Measurements from ENCODE around the gene LRRC4B.
"Not testable (repeated sequence)": the region's sequence is repeated elsewhere in the genome, so short reads cannot be mapped to it uniquely, and the experiment has no call there.

Gene LRRC4B

DNA sequence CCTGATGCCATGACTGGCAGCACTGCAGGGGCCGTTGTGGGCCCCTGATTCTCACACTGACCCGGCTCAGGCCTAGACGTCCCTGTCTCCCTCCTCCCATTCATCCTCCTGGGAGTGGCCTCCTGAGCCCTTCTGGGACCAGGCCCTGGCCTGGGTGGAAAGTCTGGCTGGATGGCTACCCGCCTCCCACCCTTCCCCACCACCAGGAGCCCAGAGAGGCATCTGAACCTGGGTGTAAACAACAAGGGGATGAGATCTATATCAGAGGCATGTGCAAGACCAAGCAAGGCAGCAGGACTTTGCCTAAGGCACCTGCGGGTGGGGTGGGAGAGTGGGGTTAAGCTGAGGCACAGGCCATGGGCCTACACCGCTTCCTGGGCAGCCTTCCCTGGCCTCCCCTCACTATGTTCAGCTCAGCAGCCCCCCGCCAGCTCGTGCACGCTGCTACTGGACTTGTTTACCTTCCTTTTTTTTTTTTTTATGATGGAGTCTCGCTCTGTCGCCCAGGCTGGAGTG lies 32.5 kb downstream of the LRRC4B start:
- ChIA-PET POLR2A (no interaction called here), CTCF (interaction anchor here (1.5 to 4.4 kb wide), 3 partner anchors 21 to 24 kb away, joined by 4 to 33 read pairs (median 6); no protein-coding TSS in a partner anchor)
- Histone ChIP-seq H3K27ac (ENCODE audit: insufficient read depth in 1 of 2, low read depth in 1 of 2, low read length in 2 of 2, poor library complexity in 1 of 2, severe bottlenecking in 2 of 2) (no peak overlapping the region), H3K4me3 (ENCODE audit: control insufficient read depth in 1 of 7, extremely low read depth in 1 of 7, insufficient read depth in 4 of 7, low read depth in 2 of 7, low read length in 6 of 7) (no peak overlapping the region), H3K36me3 (ENCODE audit: control insufficient read depth in 4 of 4, insufficient read depth in 4 of 4, low read length in 3 of 4) (no peaks in the 10 kb centered on the region), H3K27me3 (replicated peaks in 2 of 5; ENCODE audit: control insufficient read depth in 4 of 5, insufficient read depth in 5 of 5, low read length in 4 of 5) (peaks cover 0 to 15% (median 5%) of the 10 kb centered on the region in 5 experiments), H3K4me1 (ENCODE audit: control extremely low read depth in 1 of 4, control insufficient read depth in 4 of 4, insufficient read depth in 4 of 4, low read length in 3 of 4) (no peaks in the 10 kb centered on the region), H3K9me3 (ENCODE audit: control extremely low read depth in 1 of 5, control insufficient read depth in 4 of 5, insufficient read depth in 2 of 5, low read depth in 1 of 5, low read length in 4 of 5) (peaks cover 0 to 17% (median 7%) of the 10 kb centered on the region in 5 experiments)
- WGBS (ENCODE audit: insufficient coverage), result 75% methylated on average over 5 of the region's 11 CpGs
- DNase-seq, result no peak

DNA sequence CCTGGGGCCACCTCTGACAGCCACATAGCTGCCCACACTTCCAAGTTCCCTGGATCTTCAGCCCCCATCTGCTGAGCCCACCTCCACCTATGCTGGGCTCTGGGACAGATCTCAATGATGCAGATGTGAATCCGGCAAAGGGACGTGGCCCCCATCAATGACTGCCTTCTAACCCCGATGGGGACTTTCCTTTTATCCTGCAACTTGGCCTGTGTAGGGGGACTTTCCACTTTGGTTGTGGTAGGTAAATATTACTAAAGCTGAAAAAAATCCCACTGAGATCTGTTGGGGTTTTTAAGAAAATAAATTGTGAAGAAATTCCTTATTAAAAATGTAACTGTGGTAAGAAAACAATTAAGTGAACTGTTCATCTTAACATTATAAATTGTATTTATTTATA lies 33.8 kb downstream of the LRRC4B start:
- H3K36me3 ChIP-seq (ENCODE audit: control insufficient read depth in 4 of 4, insufficient read depth in 4 of 4, low read length in 3 of 4), result no peaks in the 10 kb centered on the region
- peaks cover 0 to 17% (median 7%) of the 10 kb centered on the region in 5 experiments for H3K9me3 ChIP-seq (ENCODE audit: control extremely low read depth in 1 of 5, control insufficient read depth in 4 of 5, insufficient read depth in 2 of 5, low read depth in 1 of 5, low read length in 4 of 5)
- peaks cover 0 to 15% (median 5%) of the 10 kb centered on the region in 5 experiments for H3K27me3 ChIP-seq (replicated peaks in 2 of 5; ENCODE audit: control insufficient read depth in 4 of 5, insufficient read depth in 5 of 5, low read length in 4 of 5)
- ChIA-PET CTCF (interaction anchor here (1.5 to 4.4 kb wide), 3 partner anchors 11 to 26 kb away, joined by 4 to 33 read pairs (median 8); no protein-coding TSS in a partner anchor), POLR2A (no interaction called here)
- DNase-seq, result no peak
- H3K4me3 ChIP-seq (ENCODE audit: control insufficient read depth in 1 of 7, extremely low read depth in 1 of 7, insufficient read depth in 4 of 7, low read depth in 2 of 7, low read length in 6 of 7), result no peak overlapping the region
- no peaks in the 10 kb centered on the region for H3K4me1 ChIP-seq (ENCODE audit: control extremely low read depth in 1 of 4, control insufficient read depth in 4 of 4, insufficient read depth in 4 of 4, low read length in 3 of 4)
- WGBS (ENCODE audit: insufficient coverage), result 100% methylated on average over 3 of the region's 3 CpGs
- H3K27ac ChIP-seq (ENCODE audit: insufficient read depth in 1 of 2, low read depth in 1 of 2, low read length in 2 of 2, poor library complexity in 1 of 2, severe bottlenecking in 2 of 2), result no peak overlapping the region

DNA sequence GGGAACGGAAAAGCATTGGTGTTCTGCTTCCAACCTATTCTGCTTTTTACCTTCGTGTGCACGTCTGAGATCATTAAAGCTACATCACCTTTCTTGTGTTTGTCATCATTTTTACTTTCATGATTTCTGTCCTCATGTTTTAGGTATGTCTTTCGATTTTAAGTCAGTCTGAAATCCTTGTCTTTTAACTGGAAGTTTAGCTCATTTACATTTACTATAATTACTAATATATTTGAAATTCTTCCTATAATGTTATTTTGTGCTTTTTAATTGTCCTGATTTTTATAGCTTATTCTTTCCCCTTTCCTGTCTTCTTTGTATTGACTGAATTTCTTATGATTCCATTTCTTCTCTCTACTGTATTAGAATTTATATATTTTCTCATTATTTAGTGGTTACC lies 35.3 kb downstream of the LRRC4B start:
- no peak for DNase-seq
- Histone ChIP-seq H3K36me3 (ENCODE audit: control insufficient read depth in 4 of 4, insufficient read depth in 4 of 4, low read length in 3 of 4) (no peaks in the 10 kb centered on the region), H3K9me3 (ENCODE audit: control extremely low read depth in 1 of 5, control insufficient read depth in 4 of 5, insufficient read depth in 2 of 5, low read depth in 1 of 5, low read length in 4 of 5) (peaks cover 0 to 17% (median 7%) of the 10 kb centered on the region in 5 experiments), H3K27me3 (replicated peaks in 2 of 5; ENCODE audit: control insufficient read depth in 4 of 5, insufficient read depth in 5 of 5, low read length in 4 of 5) (peaks cover 0 to 28% (median 7%) of the 10 kb centered on the region in 5 experiments), H3K4me1 (ENCODE audit: control extremely low read depth in 1 of 4, control insufficient read depth in 4 of 4, insufficient read depth in 4 of 4, low read length in 3 of 4) (no peaks in the 10 kb centered on the region), H3K4me3 (ENCODE audit: control insufficient read depth in 1 of 7, extremely low read depth in 1 of 7, insufficient read depth in 4 of 7, low read depth in 2 of 7, low read length in 6 of 7) (no peak overlapping the region), H3K27ac (ENCODE audit: insufficient read depth in 1 of 2, low read depth in 1 of 2, low read length in 2 of 2, poor library complexity in 1 of 2, severe bottlenecking in 2 of 2) (no peak overlapping the region)
- CTCF ChIA-PET, result no interaction called here
- WGBS (ENCODE audit: insufficient coverage), result 89% methylated on average over 3 of the region's 4 CpGs
- POLR2A ChIA-PET, result no interaction called here

DNA sequence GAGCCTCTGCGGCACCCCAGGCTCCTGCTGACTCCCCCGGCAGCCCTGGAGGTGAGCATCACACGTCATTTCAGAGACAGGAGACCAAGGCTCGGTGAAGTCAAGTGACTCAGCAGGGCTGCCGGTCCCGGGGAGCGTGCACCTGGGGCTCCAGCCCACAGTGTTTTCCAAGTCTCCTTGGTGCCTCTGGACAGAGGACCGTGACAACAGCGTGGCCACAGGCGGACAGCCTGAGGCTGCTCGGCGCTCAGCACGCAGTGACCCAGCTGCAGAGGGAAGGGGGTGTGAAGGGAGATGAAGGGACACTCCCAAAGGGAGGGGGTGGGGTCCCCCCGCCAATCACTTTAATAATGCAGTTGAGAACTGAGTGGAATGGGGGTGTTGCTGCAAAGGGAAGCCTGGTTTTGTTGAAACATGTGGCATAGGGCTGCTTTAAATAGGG lies 37.0 kb downstream of the LRRC4B start:
- 83% methylated on average over 10 of the region's 14 CpGs for WGBS (ENCODE audit: insufficient coverage)
- no peak for DNase-seq
- H3K4me1 ChIP-seq (ENCODE audit: control extremely low read depth in 1 of 4, control insufficient read depth in 4 of 4, insufficient read depth in 4 of 4, low read length in 3 of 4), result no peaks in the 10 kb centered on the region
- ChIA-PET CTCF (no interaction called here), POLR2A (no interaction called here)
- H3K27ac ChIP-seq (ENCODE audit: insufficient read depth in 1 of 2, low read depth in 1 of 2, low read length in 2 of 2, poor library complexity in 1 of 2, severe bottlenecking in 2 of 2), result no peak overlapping the region
- no peak overlapping the region for H3K4me3 ChIP-seq (ENCODE audit: control insufficient read depth in 1 of 7, extremely low read depth in 1 of 7, insufficient read depth in 4 of 7, low read depth in 2 of 7, low read length in 6 of 7)
- H3K27me3 ChIP-seq (replicated peaks in 2 of 5; ENCODE audit: control insufficient read depth in 4 of 5, insufficient read depth in 5 of 5, low read length in 4 of 5), result peaks cover 0 to 30% (median 7%) of the 10 kb centered on the region in 5 experiments
- peaks cover 0 to 17% (median 7%) of the 10 kb centered on the region in 5 experiments for H3K9me3 ChIP-seq (ENCODE audit: control extremely low read depth in 1 of 5, control insufficient read depth in 4 of 5, insufficient read depth in 2 of 5, low read depth in 1 of 5, low read length in 4 of 5)
- H3K36me3 ChIP-seq (ENCODE audit: control insufficient read depth in 4 of 4, insufficient read depth in 4 of 4, low read length in 3 of 4), result no peaks in the 10 kb centered on the region

DNA sequence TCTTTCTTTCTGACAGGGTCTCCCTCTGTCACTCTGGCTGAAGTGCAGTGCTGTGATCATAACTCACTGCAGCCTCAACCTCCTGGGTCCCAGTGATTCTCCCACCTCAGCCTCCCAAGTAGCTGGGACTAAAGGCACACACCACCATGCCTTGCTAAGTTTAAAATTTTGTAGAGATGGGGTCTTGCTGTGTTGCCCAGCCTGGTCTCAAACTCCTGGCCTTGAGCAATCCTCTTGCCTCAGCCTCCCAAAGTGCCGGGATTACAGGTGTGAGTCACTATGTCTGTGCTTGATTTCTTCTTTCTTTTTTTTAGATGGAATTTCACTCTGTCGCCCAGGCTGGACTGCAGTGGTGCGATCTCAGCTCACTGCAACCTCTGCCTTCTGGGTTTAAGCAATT lies 40.2 kb downstream of the LRRC4B start:
- H3K4me3 ChIP-seq (ENCODE audit: control insufficient read depth in 1 of 7, extremely low read depth in 1 of 7, insufficient read depth in 4 of 7, low read depth in 2 of 7, low read length in 6 of 7); H3K4me1 ChIP-seq (ENCODE audit: control extremely low read depth in 1 of 4, control insufficient read depth in 4 of 4, insufficient read depth in 4 of 4, low read length in 3 of 4); DNase-seq; H3K27ac ChIP-seq (ENCODE audit: insufficient read depth in 1 of 2, low read depth in 1 of 2, low read length in 2 of 2, poor library complexity in 1 of 2, severe bottlenecking in 2 of 2); POLR2A ChIA-PET; H3K36me3 ChIP-seq (ENCODE audit: control insufficient read depth in 4 of 4, insufficient read depth in 4 of 4, low read length in 3 of 4): not testable (repeated sequence)
- CTCF ChIA-PET, result interaction anchor here (2.3 kb wide), 1 partner anchor 10 kb away, joined by 13 read pairs; no protein-coding TSS in a partner anchor
- 100% methylated on average over 3 of the region's 3 CpGs for WGBS (ENCODE audit: insufficient coverage)
- H3K9me3 ChIP-seq (ENCODE audit: control extremely low read depth in 1 of 5, control insufficient read depth in 4 of 5, insufficient read depth in 2 of 5, low read depth in 1 of 5, low read length in 4 of 5), result peaks cover 0 to 12% (median 7%) of the 10 kb centered on the region in 5 experiments
- peaks cover 0 to 33% (median 4%) of the 10 kb centered on the region in 5 experiments for H3K27me3 ChIP-seq (replicated peaks in 2 of 5; ENCODE audit: control insufficient read depth in 4 of 5, insufficient read depth in 5 of 5, low read length in 4 of 5)

DNA sequence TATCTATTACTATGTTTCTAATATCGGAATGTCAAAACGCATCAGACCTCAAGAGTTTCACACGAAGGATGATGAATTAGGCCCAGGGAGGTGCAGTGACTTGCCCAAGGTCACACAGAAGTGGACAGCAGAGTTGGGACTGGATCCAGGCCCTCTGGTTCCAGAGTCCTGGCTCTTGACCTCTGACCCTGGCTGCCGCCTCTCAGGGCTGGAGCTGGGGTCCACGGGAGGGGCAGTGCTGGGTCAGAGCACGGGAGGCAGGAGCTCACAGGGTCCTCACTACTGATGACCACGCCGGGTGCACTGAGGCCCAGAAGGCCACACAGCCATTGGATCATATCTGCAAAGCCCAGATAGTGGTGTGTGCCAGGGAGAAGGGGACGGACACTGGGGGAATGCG lies 45.4 kb downstream of the LRRC4B start:
- Histone ChIP-seq H3K27ac (ENCODE audit: insufficient read depth in 1 of 2, low read depth in 1 of 2, low read length in 2 of 2, poor library complexity in 1 of 2, severe bottlenecking in 2 of 2) (no peak overlapping the region), H3K4me1 (ENCODE audit: control extremely low read depth in 1 of 4, control insufficient read depth in 4 of 4, insufficient read depth in 4 of 4, low read length in 3 of 4) (no peaks in the 10 kb centered on the region), H3K27me3 (replicated peaks in 2 of 5; ENCODE audit: control insufficient read depth in 4 of 5, insufficient read depth in 5 of 5, low read length in 4 of 5) (peaks cover 0 to 7% (median 0%) of the 10 kb centered on the region in 5 experiments), H3K9me3 (ENCODE audit: control extremely low read depth in 1 of 5, control insufficient read depth in 4 of 5, insufficient read depth in 2 of 5, low read depth in 1 of 5, low read length in 4 of 5) (peaks cover 0 to 8% (median 0%) of the 10 kb centered on the region in 5 experiments), H3K36me3 (ENCODE audit: control insufficient read depth in 4 of 4, insufficient read depth in 4 of 4, low read length in 3 of 4) (no peaks in the 10 kb centered on the region), H3K4me3 (ENCODE audit: control insufficient read depth in 1 of 7, extremely low read depth in 1 of 7, insufficient read depth in 4 of 7, low read depth in 2 of 7, low read length in 6 of 7) (no peak overlapping the region)
- ChIA-PET CTCF (interaction anchor here (2.2 kb wide), 1 partner anchor 12 kb away, joined by 8 read pairs; no protein-coding TSS in a partner anchor), POLR2A (no interaction called here)
- 99% methylated on average over 9 of the region's 10 CpGs for WGBS (ENCODE audit: insufficient coverage)
- no peak for DNase-seq

DNA sequence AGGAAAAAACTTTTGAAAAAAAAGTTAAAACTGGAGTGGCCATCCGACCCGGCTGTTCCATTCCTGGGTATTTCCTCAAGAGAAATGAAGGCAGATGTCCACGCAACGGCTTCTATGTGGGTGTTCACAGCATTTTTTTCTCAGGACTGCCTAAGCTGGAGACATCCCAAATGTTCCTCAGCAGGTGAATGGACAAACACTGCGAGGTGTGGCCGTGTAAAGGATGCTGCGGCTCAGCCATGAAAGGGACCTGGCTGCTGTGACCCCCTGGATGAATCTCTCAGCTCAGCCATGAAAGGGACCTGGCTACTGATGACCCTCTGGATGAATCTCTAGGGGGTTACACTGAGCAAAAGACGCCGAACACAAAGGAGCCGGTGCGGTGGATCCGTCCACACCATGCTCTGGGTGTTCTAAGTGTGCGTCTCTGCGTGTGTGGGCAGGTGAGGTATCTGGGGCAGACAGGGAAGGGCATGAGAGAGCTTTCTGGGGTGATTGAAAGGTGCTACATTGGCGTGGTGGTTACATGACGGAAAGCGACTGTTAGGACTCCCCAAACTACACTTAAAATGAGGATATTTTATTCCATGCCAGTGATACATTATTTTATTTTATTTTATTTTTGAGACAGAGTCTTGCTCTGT lies 47.3 kb downstream of the LRRC4B start:
- Histone ChIP-seq H3K36me3 (ENCODE audit: control insufficient read depth in 4 of 4, insufficient read depth in 4 of 4, low read length in 3 of 4) (no peaks in the 10 kb centered on the region), H3K27me3 (replicated peaks in 2 of 5; ENCODE audit: control insufficient read depth in 4 of 5, insufficient read depth in 5 of 5, low read length in 4 of 5) (peaks cover 0 to 24% (median 3%) of the 10 kb centered on the region in 5 experiments), H3K4me1 (ENCODE audit: control extremely low read depth in 1 of 4, control insufficient read depth in 4 of 4, insufficient read depth in 4 of 4, low read length in 3 of 4) (no peaks in the 10 kb centered on the region), H3K27ac (ENCODE audit: insufficient read depth in 1 of 2, low read depth in 1 of 2, low read length in 2 of 2, poor library complexity in 1 of 2, severe bottlenecking in 2 of 2) (no peak overlapping the region), H3K9me3 (ENCODE audit: control extremely low read depth in 1 of 5, control insufficient read depth in 4 of 5, insufficient read depth in 2 of 5, low read depth in 1 of 5, low read length in 4 of 5) (peaks cover 0 to 8% (median 0%) of the 10 kb centered on the region in 5 experiments), H3K4me3 (ENCODE audit: control insufficient read depth in 1 of 7, extremely low read depth in 1 of 7, insufficient read depth in 4 of 7, low read depth in 2 of 7, low read length in 6 of 7) (no peak overlapping the region)
- ChIA-PET POLR2A (no interaction called here), CTCF (no interaction called here)
- DNase-seq, result no peak
- WGBS (ENCODE audit: insufficient coverage), result 92% methylated on average over 12 of the region's 17 CpGs

Data from common myeloid progenitor, CD34-positive (primary cell).